Adrenal gland (tissue), 12 donors: ENCODE measurements around the gene PGLYRP1. TPM values are rescaled to one million over a fixed set of nuclear protein-coding genes. Genes with fewer than 3 reads are reported as not detected.

Experiments used
- DNase-seq, 7 donors: peaks; one replicate each; pipeline ENCODE4 v3.0.0-alpha.2; 2019 to 2020
- H3K27ac ChIP-seq, 5 donors: fragments of 200-600 bp; sonication (generic) in 4 of 5; 1 replicate in 3 of 5; 2 replicates in 2 of 5; pipeline versions ENCODE4 v1.5.1 to v1.8.0; 2016 to 2020; ENCODE audit warnings: mild to moderate bottlenecking in 1 of 5
- H3K27me3 ChIP-seq: fragments of 200-600 bp; 2 replicates; pipeline ENCODE4 v1.8.0; 2021
- H3K36me3 ChIP-seq, 2 donors: fragments of 200-600 bp; replicated peaks in 1 of 2; 1 replicate in 1 of 2; 2 replicates in 1 of 2; pipeline versions ENCODE4 v1.5.1 to v1.8.0; 2018 to 2022
- H3K4me1 ChIP-seq, 2 donors: fragments of 200-600 bp; replicated peaks in 1 of 2; 1 replicate in 1 of 2; 2 replicates in 1 of 2; pipeline versions ENCODE4 v1.5.1 to v1.8.0; 2018 to 2021
- H3K4me3 ChIP-seq, 4 donors: fragments of 200-600 bp; sonication (generic) in 3 of 4; one replicate each; pipeline ENCODE4 v1.5.1; 2016 to 2018
- H3K9me3 ChIP-seq, 3 donors: fragments of 200-600 bp; sonication (generic) in 1 of 3; replicated peaks in 1 of 3; 1 replicate in 2 of 3; 2 replicates in 1 of 3; pipeline versions ENCODE4 v1.5.1 to v1.8.0; 2016 to 2021
- CTCF ChIP-seq, 6 experiments: fragments of 450-650 bp in 4 of 6; fragments of 200-600 bp in 2 of 6; sonication (generic) in 1 of 6; IDR thresholded peaks; 1 replicate in 5 of 6; 2 replicates in 1 of 6; pipeline versions ENCODE4 v1.5.1 to v1.8.0; 2016 to 2021; ENCODE audit warnings: antibody characterized with exemption in 6 of 6, mild to moderate bottlenecking in 2 of 6, moderate library complexity in 1 of 6
- POLR2A ChIP-seq, 2 donors: fragments of 450-650 bp; IDR thresholded peaks; one replicate each; pipeline ENCODE4 v1.6.1; 2017; ENCODE audit warnings: antibody characterized with exemption in 2 of 2, mild to moderate bottlenecking in 2 of 2, moderate library complexity in 1 of 2
- whole genome bisulfite sequencing, 4 donors: extraction: QIAGEN DNeasy Blood & Tissue Kit in 2 of 4; methylation state at CpG; one replicate each; pipeline versions ENCODE4 v1.1.5 to v1.1.7; 2013 to 2017; 5-methylcytosine and 5-hydroxymethylcytosine counted together
- intact Hi-C, 2 donors: fragments of 100-400 bp; cut with DNase I; formaldehyde crosslinking; loops; one replicate each; pipeline versions ENCODE4 v1.14.1 to v1.15.0; 2022 to 2023
- polyA plus RNA-seq, 3 donors: library from polyadenylated mRNA; stranded (reverse); fragments of 200-250 nt in 2 of 3; fragments of 350-450 nt in 1 of 3; fragmentation: Illumina TruSeq in 1 of 3; extraction: RNeasy Lipid Tissue Mini Kit (QIAGEN cat#74804) in 1 of 3; gene quantifications; one replicate each; pipeline ENCODE4 v1.2.3, GENCODE V29; 2013 to 2014
- total RNA-seq, 9 donors: library from RNA; depleted of rRNA in 4 of 9; stranded (reverse); fragments of >200 nt in 4 of 9; fragments of 120-200 nt in 1 of 9; fragmentation: NEBNext Ultra II Directional in 1 of 9; extraction: Animal tissue kit (Norgen Biotek cat#: 25700) in 1 of 9; gene quantifications; one replicate each; pipeline versions ENCODE4 v1.1.0 to v1.2.4, GENCODE V29; 2013 to 2023
- donor health status: healthy with polysubstance abuse.
- donor health status: Bipolar disorder and iron deficiency.
- donor health status: DM: yes; HTN: yes; CAD: no.
- donor health status: DM: no; HTN: no; CAD: no.
- donor health status: DM: no; HTN: no; CAD: no.
- donor health status: DM: yes; HTN: yes; CAD: no.

The PGLYRP1 gene
- total and polyA plus RNA-seq, 12 donors = 0.17 TPM; not detected in 10

DNA sequence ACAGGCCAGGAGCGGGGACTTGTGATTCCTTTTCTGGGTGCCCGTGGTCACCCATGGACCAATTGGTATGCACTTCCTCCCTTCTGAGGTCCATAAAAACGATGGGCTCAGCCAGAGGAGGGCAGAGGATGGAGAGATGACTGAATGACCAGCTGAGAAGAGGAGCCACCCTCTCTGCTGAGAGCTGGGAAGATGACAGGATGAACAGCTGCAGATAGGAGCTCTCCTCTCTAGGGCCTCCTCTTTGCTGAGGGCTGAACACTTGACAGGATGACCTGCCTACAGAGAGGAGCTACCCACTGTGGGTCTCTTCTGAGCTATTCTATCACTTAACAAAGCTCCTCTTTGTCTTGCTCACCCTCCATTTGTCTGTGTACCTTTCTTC, 13.9 kb upstream of the PGLYRP1 start:
- 61 to 77% (median 65%) methylated on average over 3 of the region's 3 CpGs; no CpG with 5 or more reads in 1 of the 4 donors for WGBS, 4 donors
- no peaks in the 10 kb centered on the region for H3K4me1 ChIP-seq
- H3K36me3 ChIP-seq = no peaks in the 10 kb centered on the region
- no peak for DNase-seq
- no peak overlapping the region for H3K4me3 ChIP-seq
- intact Hi-C loops = no loop called here
- no peak overlapping the region for H3K27ac ChIP-seq
- TF ChIP-seq POLR2A (IDR thresholded peaks at IDR 0.05) (no peak), CTCF (IDR thresholded peaks at IDR 0.05) (no peak)
- H3K9me3 ChIP-seq = no peaks in the 10 kb centered on the region
- H3K27me3 ChIP-seq = peaks cover 9% of the 10 kb centered on the region

- no peaks in the 10 kb centered on the region for H3K36me3 ChIP-seq
- WGBS, 4 donors = 79 to 89% (median 85%) methylated on average over 3 to 13 of the region's 13 CpGs
- DNase-seq = no peak
- H3K27me3 ChIP-seq = peaks cover 9% of the 10 kb centered on the region
- no peaks in the 10 kb centered on the region for H3K4me1 ChIP-seq
- H3K4me3 ChIP-seq = no peak overlapping the region
- TF ChIP-seq POLR2A (IDR thresholded peaks at IDR 0.05) (no peak), CTCF (IDR thresholded peaks at IDR 0.05) (no peak)
- H3K9me3 ChIP-seq = no peaks in the 10 kb centered on the region
- H3K27ac ChIP-seq = no peak overlapping the region
- intact Hi-C loops = no loop called here
These were observed 13.3 kb upstream of the PGLYRP1 start for GRCh38 chr19:46035986-46036743.

- H3K4me1 ChIP-seq = no peaks in the 10 kb centered on the region
- WGBS, 4 donors = 76 to 91% (median 84%) methylated on average over 6 of the region's 6 CpGs
- no peak for DNase-seq
- peaks cover 9% of the 10 kb centered on the region for H3K27me3 ChIP-seq
- no peaks in the 10 kb centered on the region for H3K36me3 ChIP-seq
- TF ChIP-seq CTCF (IDR thresholded peaks at IDR 0.05) = no peak
- H3K9me3 ChIP-seq = no peaks in the 10 kb centered on the region
- intact Hi-C loops = no loop called here
- H3K4me3 ChIP-seq = no peak overlapping the region
- H3K27ac ChIP-seq = no peak overlapping the region
These were observed 12.7 kb upstream of the PGLYRP1 start for GRCh38 chr19:46035546-46035945.

- intact Hi-C loops = loop anchor here in 1 of 2 donors (5.0 kb wide), 3 partner anchors 44 to 229 kb away; no protein-coding TSS in a partner anchor
- 84 to 94% (median 89%) methylated on average over 4 to 11 of the region's 11 CpGs for WGBS, 4 donors
- DNase-seq = no peak
These were observed 10.5 kb upstream of the PGLYRP1 start for GRCh38 chr19:46033401-46033800.

More at GRCh38 chr19:46033401-46033800, 10.5 kb upstream of the PGLYRP1 start:
- Histone ChIP-seq H3K27me3 (no peaks in the 10 kb centered on the region), H3K27ac (no peak overlapping the region), H3K9me3 (no peaks in the 10 kb centered on the region), H3K36me3 (no peaks in the 10 kb centered on the region), H3K4me3 (no peak overlapping the region), H3K4me1 (no peaks in the 10 kb centered on the region)
- TF ChIP-seq CTCF (IDR thresholded peaks at IDR 0.05) (no peak), POLR2A (IDR thresholded peaks at IDR 0.05) (no peak)
